IgD-negative memory B cell (primary cell): Measurements from ENCODE around the gene ALDH1L1. TPM values are rescaled to one million over a fixed set of nuclear protein-coding genes. Genes with fewer than 3 reads are reported as not detected.
A peak's percentile ranks its signal among the peaks of the same experiment; 100 is the strongest.

ENCODE experiments used
- H3K27ac Mint-ChIP-seq, 3 donors: one replicate each; pipeline ENCODE4 v1.8.0; 2020 to 2022; ENCODE audit warnings: mild to moderate bottlenecking in 3 of 3, mixed read lengths in 3 of 3, moderate library complexity in 1 of 3
- H3K27me3 Mint-ChIP-seq: one replicate; pipeline ENCODE4 v1.8.0; 2021; ENCODE audit warnings: mixed read lengths
- H3K36me3 Mint-ChIP-seq: one replicate; pipeline ENCODE4 v1.8.0; 2020; ENCODE audit warnings: mild to moderate bottlenecking, mixed read lengths
- H3K4me1 Mint-ChIP-seq, 3 donors: one replicate each; pipeline ENCODE4 v1.8.0; 2020 to 2022; ENCODE audit warnings: mixed read lengths in 3 of 3, mild to moderate bottlenecking in 1 of 3
- H3K4me3 Mint-ChIP-seq, 4 donors: one replicate each; pipeline ENCODE4 v1.8.0; 2020 to 2022; ENCODE audit warnings: mild to moderate bottlenecking in 4 of 4, mixed read lengths in 4 of 4, moderate library complexity in 3 of 4
- H3K9me3 Mint-ChIP-seq, 3 donors: one replicate each; pipeline ENCODE4 v1.8.0; 2020 to 2021; ENCODE audit warnings: mixed read lengths in 3 of 3, mild to moderate bottlenecking in 1 of 3
- polyA plus RNA-seq: library from polyadenylated mRNA; unstranded; fragments of 300-500 nt; fragmentation: Illumina TruSeq; gene quantifications from one replicate; pipeline ENCODE4 v1.2.3, GENCODE V29; 2021

ALDH1L1 gene
- polyA plus RNA-seq, 1 donor from 2014 or later = not detected

DNA sequence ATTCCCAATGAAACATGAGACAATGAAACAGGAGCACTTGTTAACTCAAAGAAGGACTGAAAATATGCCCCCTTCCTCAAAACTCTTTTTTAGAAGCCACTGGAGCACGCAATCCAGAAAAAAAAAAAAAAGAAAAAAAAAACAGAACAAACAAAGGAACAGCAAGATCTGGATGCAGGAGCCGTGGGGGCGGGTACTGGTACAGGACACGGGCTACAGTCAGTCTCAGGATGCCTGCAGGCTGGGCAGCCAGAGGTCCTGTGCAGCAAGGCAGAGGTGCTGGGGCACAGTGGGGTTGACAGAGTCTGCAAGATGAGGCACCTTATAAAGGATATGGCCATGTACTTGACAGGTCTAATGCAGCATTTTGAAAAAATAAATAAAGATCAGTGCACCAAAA, 22.3 kb upstream of the ALDH1L1 start:
- Mint-ChIP-seq H3K27me3 (peaks cover 2% of the 10 kb centered on the region), H3K9me3 (no peaks in the 10 kb centered on the region), H3K4me1 (no peaks in the 10 kb centered on the region)

DNA sequence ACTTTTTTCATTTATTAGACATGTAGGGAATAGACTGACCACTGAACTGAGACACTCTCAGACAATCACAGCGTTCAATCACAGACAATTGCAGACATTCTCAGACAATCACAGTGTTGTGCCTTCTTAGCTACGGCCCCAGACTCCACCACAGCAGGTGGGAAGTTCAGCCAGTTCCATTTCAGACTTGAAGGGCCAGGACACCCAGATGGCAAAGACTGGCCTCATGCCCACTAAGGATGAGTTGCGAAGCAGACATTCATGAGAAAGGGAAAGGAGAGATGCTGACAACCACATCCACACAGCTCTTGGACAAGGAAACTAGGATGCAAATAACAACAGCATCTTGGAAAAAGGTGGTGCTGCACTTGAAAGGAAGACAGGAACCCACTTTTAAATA, 21.9 kb upstream of the ALDH1L1 start:
- Mint-ChIP-seq H3K9me3 (peaks cover 0 to under 1% (median 0%) of the 10 kb centered on the region in 3 donors), H3K4me3 (no peak overlapping the region), H3K36me3 (no peaks in the 10 kb centered on the region), H3K4me1 (no peaks in the 10 kb centered on the region), H3K27me3 (peaks cover 2% of the 10 kb centered on the region), H3K27ac (no peak overlapping the region)

More for the DNA sequence above, 22.3 kb upstream of the ALDH1L1 start:
- no peak overlapping the region for H3K4me3 Mint-ChIP-seq
- H3K36me3 Mint-ChIP-seq = no peaks in the 10 kb centered on the region
- no peak overlapping the region for H3K27ac Mint-ChIP-seq

DNA sequence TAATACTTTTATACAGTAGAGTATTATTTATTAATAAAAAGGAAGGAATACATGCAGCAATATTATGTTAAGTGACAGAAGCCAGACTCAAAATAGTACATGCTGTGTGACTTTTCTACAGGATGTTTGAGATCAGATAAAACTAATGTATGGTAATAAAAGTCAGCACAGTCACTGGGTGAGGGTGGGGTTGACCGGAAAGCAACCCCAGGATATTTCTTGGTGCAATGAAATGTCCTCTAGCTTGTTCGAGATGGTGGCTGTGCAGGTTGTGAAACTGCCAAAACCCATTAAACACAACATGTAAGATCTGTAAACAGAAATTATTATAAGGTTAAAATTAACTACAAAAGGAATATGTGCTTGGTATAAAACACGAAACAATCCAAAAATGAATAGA, 20.8 kb upstream of the ALDH1L1 start:
- H3K4me3 Mint-ChIP-seq = no peak overlapping the region
- H3K27ac Mint-ChIP-seq = no peak overlapping the region
- H3K9me3 Mint-ChIP-seq = peaks cover 0 to 3% (median 0%) of the 10 kb centered on the region in 3 donors
- no peaks in the 10 kb centered on the region for H3K4me1 Mint-ChIP-seq
- H3K27me3 Mint-ChIP-seq = peaks cover 2% of the 10 kb centered on the region
- peaks cover 2% of the 10 kb centered on the region for H3K36me3 Mint-ChIP-seq

DNA sequence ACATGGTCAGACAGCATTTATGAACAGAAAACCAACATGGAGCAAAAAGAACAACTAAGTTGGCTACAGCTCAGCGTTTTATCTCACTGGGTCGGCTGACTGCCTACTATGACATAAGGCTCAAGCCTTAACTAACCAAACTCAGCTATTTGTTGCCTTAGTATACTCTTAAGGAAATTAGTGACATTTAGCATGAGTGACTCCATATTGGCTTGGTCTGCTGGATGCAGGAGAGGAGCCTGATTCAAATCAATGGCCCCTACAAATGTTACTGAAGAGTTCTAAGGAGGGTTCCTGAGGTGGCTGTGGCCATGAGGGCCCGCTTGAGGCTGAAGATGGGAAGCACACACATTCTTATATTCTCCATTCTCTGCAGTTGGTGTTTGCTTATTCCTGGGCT, 20.1 kb upstream of the ALDH1L1 start:
- no peak overlapping the region for H3K4me3 Mint-ChIP-seq
- peaks cover 2% of the 10 kb centered on the region for H3K36me3 Mint-ChIP-seq
- H3K27me3 Mint-ChIP-seq = peaks cover 2% of the 10 kb centered on the region
- H3K27ac Mint-ChIP-seq = no peak overlapping the region
- H3K9me3 Mint-ChIP-seq = peaks cover 0 to 3% (median 0%) of the 10 kb centered on the region in 3 donors
- no peaks in the 10 kb centered on the region for H3K4me1 Mint-ChIP-seq

DNA sequence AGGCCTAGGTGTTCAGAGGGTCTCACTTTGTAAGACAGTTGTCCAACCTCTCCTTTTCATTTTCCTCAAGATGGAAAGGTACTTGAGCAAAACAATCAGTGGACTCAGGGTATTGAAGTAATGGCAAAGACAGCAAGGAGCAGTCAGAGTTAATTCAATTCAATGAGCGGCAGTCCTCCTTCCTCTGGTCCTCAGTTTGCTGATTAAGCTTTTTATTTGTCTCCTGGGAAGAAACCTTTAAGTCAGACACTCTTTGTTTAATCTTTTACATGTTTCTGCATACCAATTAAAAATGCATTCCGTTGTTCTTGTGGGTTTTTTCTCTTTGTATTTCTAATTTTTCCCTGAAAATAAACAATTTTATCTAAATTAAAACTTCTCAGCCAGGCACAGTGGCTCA, 18.9 kb upstream of the ALDH1L1 start:
- peaks cover 0 to 3% (median 2%) of the 10 kb centered on the region in 3 donors for H3K9me3 Mint-ChIP-seq
- peaks cover 2% of the 10 kb centered on the region for H3K27me3 Mint-ChIP-seq
- H3K27ac Mint-ChIP-seq = no peak overlapping the region

DNA sequence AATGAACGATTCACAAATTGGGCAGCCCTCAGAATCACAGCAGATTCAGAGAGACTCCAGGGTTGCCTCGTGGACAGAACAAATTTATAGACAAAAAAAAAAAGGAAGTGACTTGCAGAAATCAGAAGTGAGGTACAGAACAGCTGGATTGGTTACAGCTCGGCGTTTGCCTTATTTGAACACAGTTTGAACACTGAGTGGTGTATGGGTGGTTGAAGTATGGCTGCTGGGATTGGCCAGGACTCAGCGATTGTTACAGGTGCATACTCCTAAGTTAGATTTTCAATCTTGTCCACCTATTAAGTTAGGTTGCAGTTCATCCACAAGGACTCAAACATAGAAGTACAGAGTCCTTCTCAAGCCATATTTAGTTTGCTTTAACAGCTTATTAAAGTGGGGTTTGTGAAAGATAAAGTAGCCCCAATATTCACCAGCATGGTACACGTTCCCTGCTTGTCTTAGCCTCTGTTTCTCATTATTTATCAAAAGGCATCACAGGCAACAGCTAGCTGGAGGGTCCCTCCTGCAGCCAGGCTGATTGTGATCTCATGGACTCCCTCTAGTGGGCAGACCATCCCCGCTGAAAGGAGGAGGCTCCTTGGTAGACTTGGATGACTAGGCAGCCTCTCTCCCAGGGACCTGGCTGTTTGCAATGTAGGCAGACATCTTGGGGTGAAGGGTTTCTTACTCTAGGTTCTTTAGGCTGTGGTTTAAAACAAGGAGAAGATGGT, 17.6 kb upstream of the ALDH1L1 start:
- Mint-ChIP-seq H3K4me1 (no peaks in the 10 kb centered on the region), H3K27me3 (no peaks in the 10 kb centered on the region), H3K9me3 (peaks cover 0 to 3% (median 2%) of the 10 kb centered on the region in 3 donors), H3K36me3 (peaks cover 2% of the 10 kb centered on the region), H3K4me3 (no peak overlapping the region), H3K27ac (no peak overlapping the region)

More for the DNA sequence above, 18.9 kb upstream of the ALDH1L1 start:
- Mint-ChIP-seq H3K4me3 (no peak overlapping the region), H3K36me3 (peaks cover 2% of the 10 kb centered on the region), H3K4me1 (no peaks in the 10 kb centered on the region)

DNA sequence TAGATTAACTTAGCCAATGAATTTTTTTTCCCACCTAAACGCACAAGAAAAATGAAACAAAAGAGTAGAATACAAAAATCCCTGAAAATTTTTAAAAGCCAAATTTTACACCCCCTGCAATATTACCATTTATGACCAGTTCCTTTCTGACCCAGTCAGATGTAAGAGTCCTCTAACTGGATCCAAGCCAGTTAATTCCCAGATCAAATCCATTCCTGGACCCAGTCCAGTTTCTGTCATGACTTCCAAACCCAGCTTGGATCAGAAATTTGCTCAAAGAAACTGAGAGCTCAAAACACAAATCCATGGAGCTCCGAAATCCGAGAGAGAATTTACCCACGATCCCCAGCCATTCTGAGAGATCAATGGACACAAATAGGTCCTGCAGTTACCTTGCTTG, 17.0 kb upstream of the ALDH1L1 start:
- peaks cover 0 to 3% (median 2%) of the 10 kb centered on the region in 3 donors for H3K9me3 Mint-ChIP-seq
- peak overlapping the region in 1 of 4 donors; percentile 25 for H3K4me3 Mint-ChIP-seq
- peaks cover 2% of the 10 kb centered on the region for H3K36me3 Mint-ChIP-seq
- H3K27me3 Mint-ChIP-seq = no peaks in the 10 kb centered on the region
- H3K4me1 Mint-ChIP-seq = no peaks in the 10 kb centered on the region
- no peak overlapping the region for H3K27ac Mint-ChIP-seq

DNA sequence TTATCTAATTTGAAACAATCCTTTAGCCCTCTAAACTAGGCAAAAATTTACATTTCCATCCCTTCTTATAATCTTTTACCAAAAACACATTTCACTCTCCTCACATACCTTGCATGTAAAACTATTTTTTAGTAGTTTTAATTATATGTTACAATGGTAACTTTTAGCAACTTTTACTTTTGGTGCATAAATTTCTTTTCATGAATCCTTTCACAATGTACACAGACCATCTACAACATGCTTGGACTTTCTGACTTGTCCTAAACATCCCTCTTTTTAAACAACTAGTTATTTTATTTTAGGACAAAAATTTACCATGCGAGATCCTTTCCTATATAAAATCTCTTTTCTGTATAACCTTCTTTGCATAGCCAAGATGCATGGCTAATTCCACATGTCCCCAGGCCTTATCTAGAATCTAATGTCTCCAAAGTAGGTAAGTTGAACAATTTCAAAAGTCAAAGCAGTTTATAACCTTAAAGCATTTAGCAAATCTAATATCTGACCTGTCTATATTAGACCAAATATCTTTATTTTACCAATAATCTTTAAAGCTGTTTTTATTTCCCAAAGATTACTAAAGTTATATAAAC, 14.4 kb upstream of the ALDH1L1 start:
- Mint-ChIP-seq H3K27ac (no peak overlapping the region), H3K9me3 (peaks cover 0 to 3% (median 2%) of the 10 kb centered on the region in 3 donors), H3K27me3 (peaks cover 2% of the 10 kb centered on the region), H3K4me1 (no peaks in the 10 kb centered on the region), H3K36me3 (peaks cover 2% of the 10 kb centered on the region), H3K4me3 (no peak overlapping the region)

DNA sequence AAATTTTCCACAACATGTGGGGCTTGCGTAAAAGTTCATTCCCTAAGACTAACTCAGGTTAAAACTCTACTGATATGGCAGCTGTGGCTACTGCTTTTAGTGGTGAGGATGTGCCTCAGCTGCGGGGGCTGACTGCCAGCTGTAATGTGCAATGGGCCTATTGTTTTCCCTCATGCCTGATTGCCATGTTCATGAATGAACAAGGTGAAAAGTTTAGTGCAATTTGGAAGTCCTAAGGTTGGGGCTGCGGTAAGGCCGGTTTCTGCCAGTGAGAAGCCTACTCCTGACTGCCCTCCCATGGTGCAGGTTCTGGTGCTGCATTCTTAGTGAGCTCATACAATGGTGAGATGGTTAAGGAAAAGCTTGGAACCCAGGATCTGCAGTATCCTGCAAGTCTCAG, 10.9 kb upstream of the ALDH1L1 start:
- no peaks in the 10 kb centered on the region for H3K36me3 Mint-ChIP-seq
- no peaks in the 10 kb centered on the region for H3K4me1 Mint-ChIP-seq
- no peak overlapping the region for H3K27ac Mint-ChIP-seq
- peaks cover 4% of the 10 kb centered on the region for H3K27me3 Mint-ChIP-seq
- H3K9me3 Mint-ChIP-seq = peaks cover 0 to 2% (median 0%) of the 10 kb centered on the region in 3 donors
- no peak overlapping the region for H3K4me3 Mint-ChIP-seq

DNA sequence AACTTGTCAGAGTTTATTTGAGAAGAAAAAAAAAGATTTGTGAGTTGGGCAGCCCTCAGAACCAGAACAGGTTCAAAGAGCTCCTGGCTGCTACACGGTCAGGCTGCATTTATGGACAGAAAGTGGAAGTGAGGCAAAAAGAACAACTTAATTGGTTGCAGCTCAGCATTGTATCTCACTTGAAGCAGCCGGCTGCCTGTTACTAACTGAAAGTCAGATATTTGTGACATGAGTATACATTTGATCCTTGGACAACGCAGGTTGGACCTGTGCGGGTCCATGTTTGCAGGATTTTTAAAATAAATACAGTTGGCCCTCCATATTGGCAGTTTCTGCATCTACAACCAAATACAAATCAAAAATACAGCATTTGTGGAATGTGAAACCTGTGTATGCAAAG, 7.5 kb upstream of the ALDH1L1 start:
- peaks cover 8% of the 10 kb centered on the region for H3K27me3 Mint-ChIP-seq
- no peak overlapping the region for H3K27ac Mint-ChIP-seq
- H3K36me3 Mint-ChIP-seq = no peaks in the 10 kb centered on the region

DNA sequence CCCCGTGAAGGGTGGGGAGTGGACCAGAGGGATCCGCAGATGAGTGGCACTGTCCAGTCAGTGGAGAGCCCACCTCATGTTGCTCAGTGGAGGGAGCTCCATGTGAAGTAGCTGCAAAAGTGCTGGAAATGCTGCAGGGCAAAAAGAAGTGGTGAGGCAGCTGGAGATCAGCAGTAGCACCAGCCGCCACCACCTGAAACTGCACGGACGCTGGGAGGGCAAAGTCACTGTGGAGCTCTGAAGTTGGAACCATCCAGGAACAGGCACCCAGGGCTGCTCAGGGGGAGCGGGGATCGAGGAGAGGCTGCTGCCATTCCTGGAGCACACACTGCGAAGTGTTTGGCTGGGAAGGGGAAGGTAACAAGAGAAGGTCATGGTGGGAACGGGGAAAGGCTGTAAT, 6.4 kb upstream of the ALDH1L1 start:
- H3K4me3 Mint-ChIP-seq = no peak overlapping the region
- H3K4me1 Mint-ChIP-seq = no peaks in the 10 kb centered on the region

More for the DNA sequence above, 7.5 kb upstream of the ALDH1L1 start:
- Mint-ChIP-seq H3K4me3 (no peak overlapping the region), H3K9me3 (no peaks in the 10 kb centered on the region), H3K4me1 (no peaks in the 10 kb centered on the region)

DNA sequence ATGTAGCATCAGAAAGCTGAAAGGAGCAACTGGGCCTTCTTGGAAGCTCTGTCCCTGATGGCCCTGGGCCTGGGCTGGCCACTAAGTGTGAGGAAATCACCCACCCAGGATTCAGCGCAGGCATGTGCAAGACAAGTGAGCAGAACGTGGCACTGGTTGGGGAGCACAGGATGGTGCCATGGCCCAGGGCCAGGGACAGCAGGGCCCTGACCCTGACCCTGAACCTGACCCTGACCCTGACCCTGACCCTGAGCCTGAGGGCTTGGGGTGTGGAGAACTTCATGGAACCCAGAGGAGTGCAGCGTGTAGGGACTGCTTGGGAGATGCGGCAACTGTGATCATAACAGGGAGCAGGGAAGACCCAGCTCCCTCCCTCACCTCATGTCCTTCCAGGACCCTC, 5.9 kb upstream of the ALDH1L1 start:
- Mint-ChIP-seq H3K4me3 (no peak overlapping the region), H3K27ac (no peak overlapping the region), H3K9me3 (no peaks in the 10 kb centered on the region), H3K4me1 (peaks cover 0 to 3% (median under 1%) of the 10 kb centered on the region in 3 donors), H3K27me3 (peaks cover 18% of the 10 kb centered on the region), H3K36me3 (no peaks in the 10 kb centered on the region)

More for the DNA sequence above, 6.4 kb upstream of the ALDH1L1 start:
- Mint-ChIP-seq H3K36me3 (no peaks in the 10 kb centered on the region), H3K27ac (no peak overlapping the region), H3K9me3 (no peaks in the 10 kb centered on the region), H3K27me3 (peaks cover 15% of the 10 kb centered on the region)

DNA sequence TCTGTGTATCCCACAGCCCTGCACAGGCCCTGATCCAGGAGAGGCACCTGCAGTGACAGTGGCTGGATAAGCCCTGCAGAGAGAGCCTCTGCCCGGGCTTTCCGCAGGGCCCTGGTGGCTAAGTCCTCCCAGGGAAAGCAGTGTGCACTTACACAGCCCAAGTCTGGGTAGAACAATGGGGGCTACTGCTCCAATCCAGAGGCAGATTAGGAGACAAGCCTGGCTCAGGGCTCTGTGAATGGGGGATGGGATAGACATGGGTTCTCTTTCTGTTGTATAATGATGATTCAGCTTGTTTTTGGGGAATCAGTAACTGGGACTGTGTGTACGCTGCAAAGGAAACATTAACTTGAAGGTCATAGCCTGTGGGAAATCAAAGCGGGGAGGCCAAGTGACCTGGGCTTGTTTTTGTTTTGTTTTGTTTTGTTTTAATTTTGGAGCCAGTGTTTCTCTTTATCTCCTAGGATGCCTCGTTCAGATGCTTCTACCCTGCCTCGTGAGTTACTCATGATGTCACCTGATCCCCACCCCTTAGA, 4.1 kb upstream of the ALDH1L1 start:
- H3K36me3 Mint-ChIP-seq = no peaks in the 10 kb centered on the region
- H3K27ac Mint-ChIP-seq = no peak overlapping the region
- H3K4me3 Mint-ChIP-seq = no peak overlapping the region
- H3K9me3 Mint-ChIP-seq = no peaks in the 10 kb centered on the region
- H3K4me1 Mint-ChIP-seq = peaks cover 0 to 7% (median 4%) of the 10 kb centered on the region in 3 donors
- peaks cover 26% of the 10 kb centered on the region for H3K27me3 Mint-ChIP-seq

DNA sequence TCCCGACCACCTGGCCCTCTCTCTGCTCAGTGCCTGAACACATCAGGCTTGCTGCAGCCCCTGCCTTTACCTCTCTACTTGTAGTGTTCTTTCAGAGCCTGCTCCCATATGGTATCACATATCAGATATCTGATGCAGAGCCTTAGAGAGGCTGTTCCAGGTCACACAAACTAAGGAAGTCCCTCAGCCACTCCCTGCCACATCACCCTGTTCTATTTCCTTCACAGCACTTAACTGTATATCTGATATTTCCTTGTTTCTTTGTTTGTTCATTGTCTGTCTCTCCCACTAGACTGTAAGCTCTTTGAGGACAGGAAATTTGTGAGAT, 976 bp upstream of the ALDH1L1 start:
- H3K9me3 Mint-ChIP-seq = no peaks in the 10 kb centered on the region
- H3K27ac Mint-ChIP-seq = no peak overlapping the region
- no peak overlapping the region for H3K4me3 Mint-ChIP-seq
- H3K4me1 Mint-ChIP-seq = peaks cover 0 to 7% (median 4%) of the 10 kb centered on the region in 3 donors
- no peaks in the 10 kb centered on the region for H3K36me3 Mint-ChIP-seq
- H3K27me3 Mint-ChIP-seq = peaks cover 26% of the 10 kb centered on the region

DNA sequence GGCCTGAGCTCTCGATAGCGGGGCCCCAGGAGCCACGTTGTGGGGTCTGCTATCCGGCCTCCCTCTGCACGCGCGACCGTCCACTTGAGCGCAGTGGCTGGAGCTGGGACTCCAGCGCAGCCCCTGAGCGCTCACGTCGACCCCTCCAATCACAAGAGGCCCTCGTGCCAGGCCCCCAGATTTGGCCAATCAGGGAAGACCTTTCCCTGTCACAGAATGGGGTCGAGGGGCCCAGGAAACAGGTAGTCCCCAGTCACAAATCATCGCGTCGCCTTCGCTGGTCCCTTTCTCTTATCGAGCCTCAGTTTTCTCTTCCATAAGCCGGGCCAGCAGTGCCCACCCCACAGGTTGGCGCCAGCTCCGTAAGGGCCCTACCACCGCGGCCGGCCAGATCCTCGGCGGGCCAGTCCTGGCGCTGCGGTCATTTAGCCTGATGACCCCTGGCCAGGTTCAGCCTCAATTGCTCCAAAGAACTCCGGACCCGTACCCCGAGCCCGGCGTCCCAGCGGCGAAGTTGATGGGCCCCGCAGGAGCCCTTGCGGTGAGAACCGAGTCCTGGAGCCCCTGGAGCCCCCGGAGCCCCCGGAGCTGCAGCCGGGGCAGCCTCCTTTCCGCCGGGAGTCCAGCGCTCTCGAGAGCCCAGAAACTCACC, 435 bp downstream of the ALDH1L1 start:
- no peaks in the 10 kb centered on the region for H3K36me3 Mint-ChIP-seq
- peak overlapping the region in 1 of 4 donors; percentile 18 for H3K4me3 Mint-ChIP-seq
- peaks cover 26% of the 10 kb centered on the region for H3K27me3 Mint-ChIP-seq
- H3K4me1 Mint-ChIP-seq = peaks cover 0 to 7% (median 4%) of the 10 kb centered on the region in 3 donors
- no peak overlapping the region for H3K27ac Mint-ChIP-seq
- no peaks in the 10 kb centered on the region for H3K9me3 Mint-ChIP-seq
